ENCODE measurements around the gene BCL3.

BCL3 gene

GRCh38 chr19:44741841-44742329 lies 6.6 kb upstream of the BCL3 start (continued):
- TF ChIP-seq TSHZ1 (tag by site-specific recombination; IDR thresholded peaks at IDR 0.05; ENCODE audit: borderline replicate concordance) (no peak), OSR2 (tag by site-specific recombination; IDR thresholded peaks at IDR 0.05) (0 out of 2 replicates have a peak, but pooled peaks have one; percentile 17), ZBTB10 (tag by site-specific recombination; IDR thresholded peaks at IDR 0.05) (0 out of 2 replicates have a peak, but pooled peaks have one; percentile 30), ZNF76 (tag by site-specific recombination; IDR thresholded peaks at IDR 0.05; ENCODE audit: borderline replicate concordance, low read depth) (no peak), ZNF501 (tag by site-specific recombination; IDR thresholded peaks at IDR 0.05) (no peak; the same call in 1 of the 2 replicates), ZNF624 (tag by site-specific recombination; IDR thresholded peaks at IDR 0.05) (no peak), BCL11B (tag by site-specific recombination; IDR thresholded peaks at IDR 0.05; ENCODE audit: low read depth) (no peak), KLF16 (tag by site-specific recombination; IDR thresholded peaks at IDR 0.05) (peak; percentile 57; the same call in 1 of the 2 replicates), ZNF138 (tag by site-specific recombination; IDR thresholded peaks at IDR 0.05; ENCODE audit: borderline replicate concordance) (no peak), ZNF175 (tag by site-specific recombination; IDR thresholded peaks at IDR 0.05) (no peak), ZNF132 (tag by site-specific recombination; IDR thresholded peaks at IDR 0.05; ENCODE audit: borderline replicate concordance) (no peak), ZFP69B (tag by site-specific recombination; IDR thresholded peaks at IDR 0.05) (peak; percentile 53; the same call in 1 of the 2 replicates), ZNF837 (tag by site-specific recombination; IDR thresholded peaks at IDR 0.05) (no peak), ZNF140 (tag by site-specific recombination; IDR thresholded peaks at IDR 0.05) (no peak), PRDM6 (tag by site-specific recombination; IDR thresholded peaks at IDR 0.05) (no peak), ZXDB (tag by site-specific recombination; IDR thresholded peaks at IDR 0.05) (peak; percentile 68), ZNF404 (tag by site-specific recombination; IDR thresholded peaks at IDR 0.05) (no peak), ZNF174 (tag by site-specific recombination; IDR thresholded peaks at IDR 0.05) (no peak), ZNF24 (tag by site-specific recombination; IDR thresholded peaks at IDR 0.05) (0 out of 2 replicates have a peak, but pooled peaks have one; percentile 46), SP3 (tag by site-specific recombination; IDR thresholded peaks at IDR 0.05) (peak; percentile 37; the same call in 1 of the 2 replicates), REPIN1 (tag by site-specific recombination; IDR thresholded peaks at IDR 0.05; ENCODE audit: low read depth) (no peak), ZNF394 (tag by site-specific recombination; IDR thresholded peaks at IDR 0.05; ENCODE audit: borderline replicate concordance) (peak; percentile 40; the same call in 1 of the 2 replicates), ZBTB26 (tag by site-specific recombination; optimal IDR thresholded peaks at IDR 0.05) (no peak), YY1 (tag by site-specific recombination; IDR thresholded peaks at IDR 0.05) (no peak), RBAK (tag by site-specific recombination; IDR thresholded peaks at IDR 0.05) (no peak), ZNF146 (tag by site-specific recombination; IDR thresholded peaks at IDR 0.05) (no peak), EGR2 (tag by site-specific recombination; IDR thresholded peaks at IDR 0.05; ENCODE audit: low read depth) (no peak), GLIS1 (tag by site-specific recombination; IDR thresholded peaks at IDR 0.05) (peak; percentile 89), ZNF121 (tag by site-specific recombination; IDR thresholded peaks at IDR 0.05) (no peak), ZNF580 (tag by site-specific recombination; IDR thresholded peaks at IDR 0.05) (no peak)
- TF ChIP-seq, protein P1, sequence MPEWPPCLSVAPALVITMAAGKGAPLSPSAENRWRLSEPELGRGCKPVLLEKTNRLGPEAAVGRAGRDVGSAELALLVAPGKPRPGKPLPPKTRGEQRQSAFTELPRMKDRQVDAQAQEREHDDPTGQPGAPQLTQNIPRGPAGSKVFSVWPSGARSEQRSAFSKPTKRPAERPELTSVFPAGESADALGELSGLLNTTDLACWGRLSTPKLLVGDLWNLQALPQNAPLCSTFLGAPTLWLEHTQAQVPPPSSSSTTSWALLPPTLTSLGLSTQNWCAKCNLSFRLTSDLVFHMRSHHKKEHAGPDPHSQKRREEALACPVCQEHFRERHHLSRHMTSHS (tag by site-specific recombination; IDR thresholded peaks at IDR 0.05): no peak
